MM.1S (cell line): ENCODE measurements around the gene SOX11.

Experiments used
- DNase-seq: peaks from one replicate; pipeline ENCODE4 v3.0.0-alpha.2; 2015
- H2AFZ ChIP-seq: fragments of 300-600 bp; sonication (generic); 2 replicates; pipeline ENCODE4 v1.6.0; 2016; ENCODE audit warnings: antibody characterized with exemption, low read length
- H3F3A ChIP-seq: fragments of 300-600 bp; sonication (generic); 2 replicates; pipeline ENCODE4 v1.6.1; 2016; ENCODE audit warnings: mild to moderate bottlenecking, antibody characterized with exemption, low read length, moderate library complexity, mixed read lengths; ENCODE audit not compliant: insufficient read depth
- H3K27ac ChIP-seq: fragments of 300-600 bp; sonication (generic); 2 replicates; pipeline ENCODE4 v1.5.1; 2016; ENCODE audit warnings: mild to moderate bottlenecking, low read length
- H3K27me3 ChIP-seq: fragments of 300-600 bp; sonication (generic); replicated peaks from 2 replicates; pipeline ENCODE4 v1.6.0; 2016; ENCODE audit warnings: low read length; ENCODE audit not compliant: insufficient read depth
- H3K36me3 ChIP-seq: fragments of 300-600 bp; sonication (generic); replicated peaks from 2 replicates; pipeline ENCODE4 v1.6.1; 2016; ENCODE audit warnings: mild to moderate bottlenecking, low read length, mixed read lengths; ENCODE audit not compliant: insufficient read depth
- H3K4me1 ChIP-seq: fragments of 300-600 bp; sonication (generic); 2 replicates; pipeline ENCODE4 v1.6.1; 2016; ENCODE audit warnings: low read length, mixed read lengths
- H3K4me2 ChIP-seq: fragments of 300-600 bp; sonication (generic); 2 replicates; pipeline ENCODE4 v1.6.0; 2016; ENCODE audit warnings: low read depth, low read length
- H3K4me3 ChIP-seq: fragments of 300-600 bp; sonication (generic); 2 replicates; pipeline ENCODE4 v1.5.1; 2016; ENCODE audit warnings: low read length, mixed read lengths
- H3K79me2 ChIP-seq: fragments of 300-600 bp; sonication (generic); 2 replicates; pipeline ENCODE4 v1.6.1; 2016; ENCODE audit warnings: mixed run types, low read length, mixed read lengths
- H3K9ac ChIP-seq: fragments of 300-600 bp; sonication (generic); 2 replicates; pipeline ENCODE4 v1.6.1; 2016; ENCODE audit warnings: low read length, mixed read lengths
- H3K9me2 ChIP-seq: fragments of 300-600 bp; sonication (generic); replicated peaks from 2 replicates; pipeline ENCODE4 v1.6.1; 2016; ENCODE audit warnings: mild to moderate bottlenecking, low read length, mixed read lengths; ENCODE audit not compliant: insufficient read depth
- H3K9me3 ChIP-seq: fragments of 300-600 bp; sonication (generic); replicated peaks from 2 replicates; pipeline ENCODE4 v1.6.1; 2016; ENCODE audit warnings: mild to moderate bottlenecking, low read length, mixed read lengths; ENCODE audit not compliant: insufficient read depth
- H4K20me1 ChIP-seq: fragments of 300-600 bp; sonication (generic); 2 replicates; pipeline ENCODE4 v1.6.1; 2016; ENCODE audit warnings: mild to moderate bottlenecking, low read length, moderate library complexity, mixed read lengths; ENCODE audit not compliant: insufficient read depth
- EZH2 ChIP-seq: fragments of 300-600 bp; sonication (generic); optimal IDR thresholded peaks from 2 replicates; pipeline ENCODE3; 2017; ENCODE audit warnings: low read depth, mild to moderate bottlenecking, antibody characterized with exemption, low read length, mixed read lengths
- EZH2phosphoT487 ChIP-seq: fragments of 300-600 bp; sonication (generic); IDR thresholded peaks from 2 replicates; pipeline ENCODE4 v1.6.1; 2018; ENCODE audit warnings: antibody characterized with exemption, low read length
- TF ChIP-seq, protein P1 (sequence below): fragments of 300-600 bp; sonication (generic); IDR thresholded peaks from 2 replicates; pipeline ENCODE4 v1.5.1; 2016; ENCODE audit warnings: antibody characterized with exemption, low read length, mixed read lengths

The SOX11 gene

GRCh38 chr2:5705490-5705889 is 13.3 kb downstream of the SOX11 start:
- Histone ChIP-seq H3K9me2 (no peaks in the 10 kb centered on the region), H3K79me2 (no peaks in the 10 kb centered on the region), H3K9ac (no peak overlapping the region), H3K4me2 (no peak overlapping the region), H3K9me3 (no peaks in the 10 kb centered on the region), H2AFZ (no peak overlapping the region), H4K20me1 (no peaks in the 10 kb centered on the region), H3K27me3 (no peaks in the 10 kb centered on the region), H3K4me1 (peaks cover 7% of the 10 kb centered on the region; the same call in 1 of the 2 replicates), H3K36me3 (no peaks in the 10 kb centered on the region), H3K27ac (no peak overlapping the region), H3K4me3 (no peak overlapping the region), H3F3A (peaks cover 11% of the 10 kb centered on the region)
- TF ChIP-seq, protein P1, sequence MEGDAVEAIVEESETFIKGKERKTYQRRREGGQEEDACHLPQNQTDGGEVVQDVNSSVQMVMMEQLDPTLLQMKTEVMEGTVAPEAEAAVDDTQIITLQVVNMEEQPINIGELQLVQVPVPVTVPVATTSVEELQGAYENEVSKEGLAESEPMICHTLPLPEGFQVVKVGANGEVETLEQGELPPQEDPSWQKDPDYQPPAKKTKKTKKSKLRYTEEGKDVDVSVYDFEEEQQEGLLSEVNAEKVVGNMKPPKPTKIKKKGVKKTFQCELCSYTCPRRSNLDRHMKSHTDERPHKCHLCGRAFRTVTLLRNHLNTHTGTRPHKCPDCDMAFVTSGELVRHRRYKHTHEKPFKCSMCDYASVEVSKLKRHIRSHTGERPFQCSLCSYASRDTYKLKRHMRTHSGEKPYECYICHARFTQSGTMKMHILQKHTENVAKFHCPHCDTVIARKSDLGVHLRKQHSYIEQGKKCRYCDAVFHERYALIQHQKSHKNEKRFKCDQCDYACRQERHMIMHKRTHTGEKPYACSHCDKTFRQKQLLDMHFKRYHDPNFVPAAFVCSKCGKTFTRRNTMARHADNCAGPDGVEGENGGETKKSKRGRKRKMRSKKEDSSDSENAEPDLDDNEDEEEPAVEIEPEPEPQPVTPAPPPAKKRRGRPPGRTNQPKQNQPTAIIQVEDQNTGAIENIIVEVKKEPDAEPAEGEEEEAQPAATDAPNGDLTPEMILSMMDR, result no peak
- TF ChIP-seq EZH2 (no peak), EZH2phosphoT487 (no peak)
- no peak for DNase-seq

- TF ChIP-seq EZH2phosphoT487, result no peak
- no peak for DNase-seq
- Histone ChIP-seq H3K9me3 (no peaks in the 10 kb centered on the region), H2AFZ (no peak overlapping the region), H4K20me1 (no peaks in the 10 kb centered on the region), H3F3A (no peaks in the 10 kb centered on the region), H3K4me3 (no peak overlapping the region), H3K4me1 (peaks cover under 1% of the 10 kb centered on the region; the same call in 1 of the 2 replicates), H3K27me3 (no peaks in the 10 kb centered on the region), H3K27ac (no peak overlapping the region), H3K9ac (no peak overlapping the region), H3K4me2 (no peak overlapping the region), H3K79me2 (no peaks in the 10 kb centered on the region), H3K36me3 (no peaks in the 10 kb centered on the region), H3K9me2 (no peaks in the 10 kb centered on the region)
Observed at GRCh38 chr2:5706717-5707455, 14.7 kb downstream of the SOX11 start.

- Histone ChIP-seq H3K4me3 (no peak overlapping the region), H3K79me2 (no peaks in the 10 kb centered on the region)
- no peak for DNase-seq
Observed at GRCh38 chr2:5710615-5711014, 18.4 kb downstream of the SOX11 start.

More at GRCh38 chr2:5710615-5711014, 18.4 kb downstream of the SOX11 start:
- no peak overlapping the region for H3K9ac ChIP-seq
- no peaks in the 10 kb centered on the region for H3K9me2 ChIP-seq
- no peaks in the 10 kb centered on the region for H3K9me3 ChIP-seq
- no peak for TF ChIP-seq EZH2phosphoT487
- TF ChIP-seq, protein P1, result no peak
- TF ChIP-seq EZH2, result no peak
- H3K4me2 ChIP-seq, result no peak overlapping the region
- H3K36me3 ChIP-seq, result no peaks in the 10 kb centered on the region
- H2AFZ ChIP-seq, result no peak overlapping the region
- no peaks in the 10 kb centered on the region for H4K20me1 ChIP-seq
- H3K4me1 ChIP-seq, result no peaks in the 10 kb centered on the region
- no peaks in the 10 kb centered on the region for H3K27me3 ChIP-seq
- H3K27ac ChIP-seq, result no peak overlapping the region
- no peaks in the 10 kb centered on the region for H3F3A ChIP-seq
